ENCODE results near the gene TCOF1.
A peak's percentile ranks its signal among the peaks of the same experiment; 100 is the strongest.

The TCOF1 gene

GRCh38 chr5:150363185-150363584 is 5.7 kb downstream of the TCOF1 start:
- TF ChIP-seq SPI1 (IDR thresholded peaks at IDR 0.05; ENCODE audit: borderline replicate concordance, low read depth) (no peak), POLR2AphosphoS5 (IDR thresholded peaks at IDR 0.05; ENCODE audit: low read depth) (no peak), REST (IDR thresholded peaks at IDR 0.05; ENCODE audit: insufficient replicate concordance, low read depth) (no peak), CTCF (IDR thresholded peaks at IDR 0.05; ENCODE audit: insufficient read depth, low read length) (no peak), GABPA (IDR thresholded peaks at IDR 0.05; ENCODE audit: low read depth) (no peak)
- Histone ChIP-seq H3K4me3 (replicated peaks; ENCODE audit: insufficient read depth, low read length) (no peak overlapping the region), H3K27ac (replicated peaks) (no peak overlapping the region), H3K27me3 (ENCODE audit: insufficient read depth, poor library complexity, severe bottlenecking) (no peaks in the 10 kb centered on the region)
- DNase-seq (ENCODE audit: low read depth in 1 of 2, low spot score in 1 of 2) = no peak

- DNase-seq (ENCODE audit: low read depth in 1 of 2, low spot score in 1 of 2) = no peak
- Histone ChIP-seq H3K27ac (replicated peaks) (no peak overlapping the region), H3K27me3 (ENCODE audit: insufficient read depth, poor library complexity, severe bottlenecking) (no peaks in the 10 kb centered on the region), H3K4me3 (replicated peaks; ENCODE audit: insufficient read depth, low read length) (no peak overlapping the region)
- TF ChIP-seq GABPA (IDR thresholded peaks at IDR 0.05; ENCODE audit: low read depth) = no peak
- TF ChIP-seq POLR2AphosphoS5 (IDR thresholded peaks at IDR 0.05; ENCODE audit: low read depth) = no peak
- no peak for TF ChIP-seq SPI1 (IDR thresholded peaks at IDR 0.05; ENCODE audit: borderline replicate concordance, low read depth)
- no peak for TF ChIP-seq CTCF (IDR thresholded peaks at IDR 0.05; ENCODE audit: insufficient read depth, low read length)
- TF ChIP-seq REST (IDR thresholded peaks at IDR 0.05; ENCODE audit: insufficient replicate concordance, low read depth) = peak; percentile 55
These were observed 6.5 kb downstream of the TCOF1 start for GRCh38 chr5:150364004-150364403.

GRCh38 chr5:150368526-150368925 is 11.0 kb downstream of the TCOF1 start:
- Histone ChIP-seq H3K27ac (replicated peaks) (no peak overlapping the region), H3K27me3 (ENCODE audit: insufficient read depth, poor library complexity, severe bottlenecking) (no peaks in the 10 kb centered on the region), H3K4me3 (replicated peaks; ENCODE audit: insufficient read depth, low read length) (no peak overlapping the region)
- no peak for DNase-seq (ENCODE audit: low read depth in 1 of 2, low spot score in 1 of 2)
- TF ChIP-seq POLR2AphosphoS5 (IDR thresholded peaks at IDR 0.05; ENCODE audit: low read depth) (no peak), REST (IDR thresholded peaks at IDR 0.05; ENCODE audit: insufficient replicate concordance, low read depth) (no peak), CTCF (IDR thresholded peaks at IDR 0.05; ENCODE audit: insufficient read depth, low read length) (no peak), SPI1 (IDR thresholded peaks at IDR 0.05; ENCODE audit: borderline replicate concordance, low read depth) (no peak), GABPA (IDR thresholded peaks at IDR 0.05; ENCODE audit: low read depth) (no peak)
